Effector memory CD4-positive, alpha-beta T cell (primary cell): ENCODE measurements around the gene HBZ.

Source experiments
- DNase-seq, 3 donors: peaks; one replicate each; pipeline ENCODE4 v3.0.0-alpha.2; 2020
- H3K27ac ChIP-seq: 2 replicates; pipeline ENCODE4 v1.7.0; 2013; ENCODE audit warnings: mild to moderate bottlenecking, low read length, moderate library complexity; ENCODE audit not compliant: insufficient read depth, poor library complexity, severe bottlenecking
- H3K27me3 ChIP-seq: replicated peaks from 2 replicates; pipeline ENCODE4 v1.7.0; 2013; ENCODE audit warnings: mild to moderate bottlenecking, low read length; ENCODE audit not compliant: insufficient read depth, control insufficient read depth, poor library complexity, severe bottlenecking
- H3K36me3 ChIP-seq: 2 replicates; pipeline ENCODE4 v1.7.0; 2013; ENCODE audit warnings: mild to moderate bottlenecking, low read length, moderate library complexity; ENCODE audit not compliant: control insufficient read depth, insufficient read depth
- H3K4me1 ChIP-seq: 2 replicates; pipeline ENCODE4 v1.7.0; 2013; ENCODE audit warnings: low read length, mild to moderate bottlenecking; ENCODE audit not compliant: control insufficient read depth, insufficient read depth, poor library complexity, severe bottlenecking
- H3K4me3 ChIP-seq: 2 replicates; pipeline ENCODE4 v1.7.0; 2013; ENCODE audit warnings: low read length, low read depth, mild to moderate bottlenecking; ENCODE audit not compliant: insufficient read depth, poor library complexity, severe bottlenecking
- H3K9me3 ChIP-seq: 2 replicates; pipeline ENCODE4 v1.7.0; 2013; ENCODE audit warnings: mild to moderate bottlenecking, low read length, moderate library complexity; ENCODE audit not compliant: control insufficient read depth

Gene HBZ

GRCh38 chr16:178668-179015 lies 26.2 kb downstream of the HBZ start:
- no peaks in the 10 kb centered on the region for H3K36me3 ChIP-seq
- no peaks in the 10 kb centered on the region for H3K9me3 ChIP-seq
- H3K4me3 ChIP-seq, result no peak overlapping the region
- H3K27me3 ChIP-seq, result peaks cover 41% of the 10 kb centered on the region
- H3K4me1 ChIP-seq, result peaks cover 10% of the 10 kb centered on the region
- no peak overlapping the region for H3K27ac ChIP-seq
- no peak for DNase-seq

DNA sequence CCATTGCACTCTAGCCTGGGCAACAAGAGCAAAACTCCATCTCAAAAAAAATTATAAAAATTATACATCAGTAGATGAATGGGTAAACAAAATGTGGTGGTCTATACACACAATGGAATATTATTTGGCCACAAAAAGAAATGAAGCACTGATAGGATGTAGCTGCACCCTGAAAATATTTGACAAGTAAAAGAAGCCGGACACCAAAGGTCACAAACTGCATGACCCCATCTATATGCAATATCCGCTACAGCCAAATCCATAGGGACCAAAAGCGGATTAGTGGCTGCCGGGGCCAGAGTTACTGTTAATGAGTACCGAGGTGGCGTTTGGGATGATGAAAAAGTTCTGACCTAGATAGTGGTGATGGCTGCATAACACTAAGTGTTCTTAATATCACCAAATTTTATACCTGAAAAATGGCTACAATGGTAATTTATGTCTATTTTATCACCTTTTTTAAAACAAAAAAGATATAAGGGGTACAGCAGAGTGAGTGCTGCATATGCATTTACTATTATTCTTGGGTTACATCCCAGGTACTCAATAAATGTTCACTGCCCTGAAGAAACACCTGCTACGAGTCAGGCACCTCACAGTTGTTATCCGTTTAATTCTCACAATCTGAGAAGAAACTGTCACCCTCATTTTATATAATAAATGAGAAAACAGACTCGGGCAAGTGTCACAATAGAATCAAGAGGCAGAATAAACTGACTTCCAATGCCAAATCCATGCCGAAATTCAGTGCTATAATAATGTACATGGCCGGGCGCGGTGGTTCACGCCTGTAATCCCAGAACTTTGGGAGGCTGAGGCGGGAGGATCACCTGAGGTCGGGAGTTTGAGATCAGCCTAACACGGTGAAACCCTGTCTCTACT lies 27.0 kb downstream of the HBZ start:
- Histone ChIP-seq H3K27me3 (peaks cover 39% of the 10 kb centered on the region), H3K4me3 (no peak overlapping the region), H3K9me3 (no peaks in the 10 kb centered on the region), H3K36me3 (no peaks in the 10 kb centered on the region), H3K27ac (no peak overlapping the region), H3K4me1 (peaks cover 10% of the 10 kb centered on the region)
- DNase-seq, result no peak

- Histone ChIP-seq H3K27me3 (peaks cover 32% of the 10 kb centered on the region), H3K4me3 (no peak within 1 kb of the TSS), H3K4me1 (peaks cover 10% of the 10 kb centered on the region), H3K27ac (no peak within 1 kb of the TSS), H3K9me3 (no peaks in the 10 kb centered on the region), H3K36me3 (no peaks in the 10 kb centered on the region)
- no peak for DNase-seq
Measured at GRCh38 chr16:180101-180675, 27.7 kb downstream of the HBZ start, which contains the start of gene HBQ1. HBQ1 (plus strand) TSS chr16:180459; CDS start chr16:180487, 28 bp downstream.

- no peak overlapping the region for H3K27ac ChIP-seq
- no peaks in the 10 kb centered on the region for H3K36me3 ChIP-seq
- H3K4me3 ChIP-seq, result no peak overlapping the region
- H3K9me3 ChIP-seq, result no peaks in the 10 kb centered on the region
- H3K27me3 ChIP-seq, result peaks cover 29% of the 10 kb centered on the region
- DNase-seq, result peak; percentile 64 to 73 (median 69)
- H3K4me1 ChIP-seq, result peaks cover 10% of the 10 kb centered on the region
Measured at GRCh38 chr16:180681-181564, 28.5 kb downstream of the HBZ start.

DNA sequence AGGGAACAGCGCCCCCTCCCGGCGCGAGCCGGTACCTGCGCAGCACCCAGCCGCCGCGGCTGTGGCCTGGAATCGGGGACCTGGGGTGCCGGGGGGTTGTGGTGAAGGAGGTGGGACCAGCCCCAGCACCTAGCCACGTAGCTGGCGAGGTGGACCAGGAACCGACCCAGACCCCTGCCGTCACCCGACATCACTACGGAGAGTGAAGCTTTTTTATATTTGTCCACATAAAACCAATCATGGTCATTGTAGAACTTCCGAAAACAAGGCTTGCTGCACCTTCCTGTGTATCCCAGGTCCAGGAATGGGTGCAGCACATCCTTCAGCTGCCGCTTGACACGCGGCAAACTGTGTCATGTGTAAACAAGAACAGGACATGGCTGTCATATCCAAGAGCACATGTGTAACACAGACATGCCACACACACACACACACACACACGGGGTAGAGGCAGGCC lies 29.1 kb downstream of the HBZ start:
- no peaks in the 10 kb centered on the region for H3K9me3 ChIP-seq
- no peak for DNase-seq
- no peak overlapping the region for H3K27ac ChIP-seq
- no peak overlapping the region for H3K4me3 ChIP-seq
- H3K27me3 ChIP-seq, result peaks cover 29% of the 10 kb centered on the region
- H3K36me3 ChIP-seq, result no peaks in the 10 kb centered on the region
- peaks cover 10% of the 10 kb centered on the region for H3K4me1 ChIP-seq

DNA sequence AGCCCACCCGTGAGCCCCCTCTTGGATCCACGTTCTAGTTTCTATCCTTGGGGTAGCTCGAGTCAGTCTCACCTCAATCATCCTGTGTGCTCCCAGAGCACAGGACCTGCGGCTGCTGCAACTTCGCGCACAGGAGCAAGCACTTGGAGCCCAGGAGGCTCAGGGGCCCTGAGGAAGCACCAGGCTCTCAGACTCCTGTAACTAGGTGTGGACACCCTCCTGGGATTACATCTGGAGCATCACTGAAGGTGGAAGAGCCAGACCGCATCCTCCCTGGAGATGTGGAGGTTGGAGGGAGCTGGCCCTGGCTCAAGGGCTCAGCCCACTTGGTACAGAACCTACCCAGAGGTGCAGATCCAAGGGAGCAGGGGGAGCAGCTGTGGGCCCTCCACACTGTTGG lies 30.6 kb downstream of the HBZ start:
- peaks cover 6% of the 10 kb centered on the region for H3K36me3 ChIP-seq
- no peaks in the 10 kb centered on the region for H3K9me3 ChIP-seq
- no peak overlapping the region for H3K4me3 ChIP-seq
- no peak for DNase-seq
- no peak overlapping the region for H3K27ac ChIP-seq
- H3K4me1 ChIP-seq, result peaks cover 10% of the 10 kb centered on the region
- H3K27me3 ChIP-seq, result peaks cover 20% of the 10 kb centered on the region

- Histone ChIP-seq H3K4me1 (peaks cover 10% of the 10 kb centered on the region), H3K36me3 (peaks cover 24% of the 10 kb centered on the region), H3K27ac (no peak overlapping the region), H3K27me3 (peaks cover under 1% of the 10 kb centered on the region), H3K4me3 (no peak overlapping the region), H3K9me3 (no peaks in the 10 kb centered on the region)
- no peak for DNase-seq
Measured at GRCh38 chr16:185213-185612, 32.8 kb downstream of the HBZ start.

GRCh38 chr16:185691-186090 lies 33.2 kb downstream of the HBZ start:
- Histone ChIP-seq H3K4me1 (peaks cover 7% of the 10 kb centered on the region), H3K27me3 (no peaks in the 10 kb centered on the region), H3K9me3 (no peaks in the 10 kb centered on the region), H3K36me3 (peaks cover 28% of the 10 kb centered on the region), H3K4me3 (no peak overlapping the region), H3K27ac (no peak overlapping the region)
- no peak for DNase-seq

DNA sequence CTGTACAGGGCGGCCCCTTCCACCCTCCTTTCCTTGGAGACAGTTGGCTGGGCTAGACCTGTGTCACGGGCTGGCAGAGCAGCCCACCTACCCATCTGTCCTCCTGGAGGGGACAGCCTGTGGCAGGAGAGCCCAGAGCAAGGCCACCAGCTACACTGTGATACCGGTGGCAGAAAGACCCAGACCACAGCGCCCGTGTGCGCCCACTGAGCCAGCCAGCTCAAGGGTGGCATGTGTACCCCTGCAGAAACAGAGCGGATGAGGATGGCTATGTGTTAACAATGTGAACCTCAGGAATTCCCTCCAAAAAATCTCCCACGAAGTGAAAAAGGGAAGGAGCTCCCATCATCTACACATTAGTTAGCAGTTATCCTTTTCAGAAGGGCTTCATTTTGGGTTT lies 34.9 kb downstream of the HBZ start:
- no peak for DNase-seq
- Histone ChIP-seq H3K4me1 (no peaks in the 10 kb centered on the region), H3K27ac (no peak overlapping the region), H3K27me3 (no peaks in the 10 kb centered on the region), H3K9me3 (no peaks in the 10 kb centered on the region), H3K4me3 (no peak overlapping the region), H3K36me3 (peaks cover 42% of the 10 kb centered on the region)
